GM12878 (cell line): ENCODE measurements around the gene AGBL4. TPM values are rescaled to one million over a fixed set of nuclear protein-coding genes. Genes with fewer than 3 reads are reported as not detected.

Experiments
- ATAC-seq: fragments of 200-7000 bp; cut with Tn5 transposase; 3 replicates; pipeline ENCODE4 v1.9.1; 2020; ENCODE audit warnings: mild to moderate bottlenecking, moderate library complexity
- BruUV-seq: library from RNA; stranded (reverse); fragments of 400-500 nt; replicated peaks from 2 replicates; lab custom pipeline; 2021; lab: Mats Ljungman, UMichigan
- CTCF ChIA-PET: fragments of 300-600 bp; sonication (Branson Sonifier 250); formaldehyde crosslinking; extraction: SDS; loops from one replicate; lab custom pipeline; 2021; ENCODE audit warnings: inconsistent platforms; lab: Yijun Ruan, JAX
- POLR2A ChIA-PET: fragments of 350-600 bp; formaldehyde crosslinking; extraction: SDS; loops from one replicate; lab custom pipeline; 2021; ENCODE audit warnings: inconsistent platforms; lab: Charles Lee
- RAD21 ChIA-PET: fragments of 300-600 bp; sonication (Branson Sonifier 250); formaldehyde crosslinking; loops from one replicate; lab custom pipeline; 2023; ENCODE audit warnings: antibody characterized with exemption; ENCODE audit not compliant: unreplicated experiment; lab: Charles Lee
- SMC1A ChIA-PET: fragments of 300-600 bp; sonication (Branson Sonifier 250); formaldehyde crosslinking; loops from one replicate; lab custom pipeline; 2023; ENCODE audit not compliant: unreplicated experiment, uncharacterized antibody; lab: Charles Lee
- DNase-seq: peaks from one replicate; pipeline ENCODE4 v3.0.0-alpha.2; 2011; ENCODE audit warnings: low read depth, low spot score
- FAIRE-seq: peaks from 3 replicates; lab custom pipeline; 2011; peaks lifted over from hg19 to GRCh38; lab: Jason Lieb, UNC
- H2AFZ ChIP-seq: 2 replicates; pipeline ENCODE4 v1.6.0; 2011; ENCODE audit warnings: low read depth, low read length, control low read depth; ENCODE audit not compliant: control insufficient read depth
- H3K27ac ChIP-seq: 2 replicates; pipeline ENCODE4 v1.5.1; 2011; ENCODE audit warnings: control low read depth; ENCODE audit not compliant: control insufficient read depth, insufficient read depth
- H3K27me3 ChIP-seq, 2 experiments: replicated peaks in 1 of 2; 2 replicates each; pipeline versions ENCODE4 v1.6.0 to v1.6.1; 2011; ENCODE audit warnings: low read length in 1 of 2; ENCODE audit not compliant: control insufficient read depth in 2 of 2, insufficient read depth in 2 of 2
- H3K36me3 ChIP-seq, 2 experiments: 2 replicates each; pipeline ENCODE4 v1.5.1; 2011; ENCODE audit warnings: low read length in 1 of 2; ENCODE audit not compliant: control insufficient read depth in 2 of 2, insufficient read depth in 2 of 2
- H3K4me1 ChIP-seq: 2 replicates; pipeline ENCODE4 v1.6.1; 2011; ENCODE audit warnings: mild to moderate bottlenecking, low read length, moderate library complexity, mixed read lengths; ENCODE audit not compliant: control insufficient read depth, insufficient read depth
- H3K4me2 ChIP-seq: 2 replicates; pipeline ENCODE4 v1.6.0; 2011; ENCODE audit warnings: control low read depth; ENCODE audit not compliant: control insufficient read depth, insufficient read depth
- H3K4me3 ChIP-seq: fragments of 200-600 bp; sonication (generic); 2 replicates; pipeline ENCODE4 v1.5.1; 2016
- H3K79me2 ChIP-seq: 2 replicates; pipeline ENCODE4 v1.6.0; 2011; ENCODE audit warnings: low read length; ENCODE audit not compliant: control insufficient read depth, insufficient read depth
- H3K9ac ChIP-seq: 2 replicates; pipeline ENCODE4 v1.8.0; 2011; ENCODE audit warnings: low read length, control low read depth, mixed read lengths; ENCODE audit not compliant: control insufficient read depth, insufficient read depth
- H3K9me3 ChIP-seq: replicated peaks from 3 replicates; pipeline ENCODE4 v1.5.1; 2011; ENCODE audit warnings: mild to moderate bottlenecking, low read length; ENCODE audit not compliant: control insufficient read depth, insufficient read depth
- H4K20me1 ChIP-seq: 2 replicates; pipeline ENCODE4 v1.6.0; 2011; ENCODE audit not compliant: control insufficient read depth, insufficient read depth
- ATF2 ChIP-seq: IDR thresholded peaks from 2 replicates; pipeline ENCODE4 v1.6.1; 2012; ENCODE audit warnings: low read length, inconsistent platforms
- BACH1 ChIP-seq: fragments of 450-650 bp; IDR thresholded peaks from 2 replicates; pipeline ENCODE4 v1.6.1; 2017; ENCODE audit warnings: mild to moderate bottlenecking, borderline replicate concordance
- BCL11A ChIP-seq: IDR thresholded peaks from 2 replicates; pipeline ENCODE4 v1.6.1; 2011; ENCODE audit warnings: low read depth, low read length
- BRCA1 ChIP-seq: IDR thresholded peaks from 2 replicates; pipeline ENCODE4 v1.6.1; 2011; ENCODE audit warnings: low read depth, low read length, improper control_type of control experiment
- GATAD2B ChIP-seq: fragments of 450-650 bp; conservative IDR thresholded peaks from 2 replicates; pipeline ENCODE4 v1.6.1; 2017; ENCODE audit warnings: low read depth, mild to moderate bottlenecking, moderate library complexity
- IRF5 ChIP-seq: fragments of 450-650 bp; IDR thresholded peaks from 2 replicates; pipeline ENCODE4 v1.6.1; 2017; ENCODE audit warnings: borderline replicate concordance
- MEF2A ChIP-seq: IDR thresholded peaks from 2 replicates; pipeline ENCODE4 v1.6.1; 2011; ENCODE audit warnings: low read depth, mild to moderate bottlenecking, low read length, moderate library complexity; ENCODE audit not compliant: insufficient read depth
- MTA2 ChIP-seq: fragments of 450-650 bp; IDR thresholded peaks from 2 replicates; pipeline ENCODE4 v1.6.1; 2016; ENCODE audit warnings: low read depth, mild to moderate bottlenecking, moderate library complexity
- NR2C2 ChIP-seq: IDR thresholded peaks from 2 replicates; pipeline ENCODE4 v1.6.1; 2011; ENCODE audit warnings: borderline replicate concordance, low read depth; ENCODE audit not compliant: control insufficient read depth, insufficient read length
- RB1 ChIP-seq: fragments of 450-650 bp; formaldehyde crosslinking; IDR thresholded peaks from 2 replicates; pipeline ENCODE4 v1.6.1; 2017; ENCODE audit warnings: mild to moderate bottlenecking, borderline replicate concordance
- RBBP5 ChIP-seq: fragments of 200-600 bp; sonication (generic); conservative IDR thresholded peaks from 2 replicates; pipeline ENCODE4 v1.6.1; 2016
- RCOR1 ChIP-seq: conservative IDR thresholded peaks from 2 replicates; pipeline ENCODE4 v1.6.1; 2012; ENCODE audit warnings: low read depth, low read length, improper control_type of control experiment
- RELB ChIP-seq: fragments of 450-650 bp; IDR thresholded peaks from 2 replicates; pipeline ENCODE4 v1.6.1; 2017; ENCODE audit warnings: low read depth, mild to moderate bottlenecking, moderate library complexity
- RFX5 ChIP-seq: IDR thresholded peaks from 2 replicates; pipeline ENCODE4 v1.6.1; 2011; ENCODE audit warnings: low read depth, low read length, improper control_type of control experiment
- SREBF2 ChIP-seq: IDR thresholded peaks from 2 replicates; pipeline ENCODE4 v1.6.1; 2012; ENCODE audit warnings: mild to moderate bottlenecking, low read length
- SUPT20H ChIP-seq: IDR thresholded peaks from 2 replicates; pipeline ENCODE4 v1.6.1; 2011; ENCODE audit warnings: low read depth, mild to moderate bottlenecking, low read length, moderate library complexity, borderline replicate concordance; ENCODE audit not compliant: control insufficient read depth
- TARDBP ChIP-seq: IDR thresholded peaks from 2 replicates; pipeline ENCODE4 v1.6.1; 2016; ENCODE audit warnings: borderline replicate concordance
- WGBS: methylation state at CpG from one replicate; pipeline ENCODE4 v1.1.6; 2016; ENCODE audit warnings: low lambda C conversion rate; ENCODE audit not compliant: insufficient replicate concordance, insufficient coverage; ENCODE audit errors: missing lambda C conversion rate; 5-methylcytosine and 5-hydroxymethylcytosine counted together
- in situ Hi-C: fragments of 300-500 bp; cut with MboI; formaldehyde crosslinking; loops from 9 replicates; pipeline ENCODE4 v1.14.3; 2018; ENCODE audit warnings: mixed read lengths
- intact Hi-C: fragments of 100-400 bp; cut with micrococcal nuclease; formaldehyde crosslinking; loops from one replicate; pipeline ENCODE4 v1.14.2; 2022; ENCODE audit not compliant: unreplicated experiment
- polyA plus RNA-seq, 11 experiments: library from polyadenylated mRNA; depleted of rRNA in 4 of 11; unstranded in 6 of 11; stranded (reverse) in 5 of 11; fragments of >200 nt; fragmentation: Nextera tagmentation in 4 of 11; fragmentation: Illumina TruSeq in 1 of 11; extraction: Ambion mirVana in 4 of 11; extraction: Trizol in 1 of 11; gene quantifications; 1 replicate in 1 of 11; 2 replicates in 10 of 11; pipeline versions ENCODE4 v1.2.1 to v1.2.3, GENCODE V29; 2011 to 2016; ENCODE audit warnings: inconsistent platforms in 2 of 11, missing spikeins in 2 of 11, low read depth in 1 of 11
- total RNA-seq, 4 experiments: library from RNA; depleted of rRNA in 3 of 4; stranded (reverse); fragments of >200 nt in 3 of 4; fragmentation: Illumina TruSeq in 1 of 4; extraction: Trizol in 1 of 4; gene quantifications; 2 replicates each; pipeline versions ENCODE4 v1.2.1 to v1.2.3, GENCODE V29; 2013 to 2021

Gene AGBL4
- total and polyA plus RNA-seq, 10 of the 15 experiments (the other 5 are each of a cell fraction or from before 2014, with no cell fraction given): 0.31 TPM; not detected in 9

GRCh38 chr1:49060766-49061165 is 963.0 kb downstream of the AGBL4 start:
- ChIA-PET POLR2A (no interaction called here), RAD21 (no interaction called here), SMC1A (no interaction called here), CTCF (no interaction called here)
- H3K4me2 ChIP-seq: no peak overlapping the region
- no peak for DNase-seq
- no peaks in the 10 kb centered on the region for H3K4me1 ChIP-seq
- BruUV-seq: no TSS peak
- ATAC-seq: no peak
- no peaks in the 10 kb centered on the region for H3K79me2 ChIP-seq
- H3K36me3 ChIP-seq: no peaks in the 10 kb centered on the region
- no peak overlapping the region for H2AFZ ChIP-seq
- no peaks in the 10 kb centered on the region for H3K27me3 ChIP-seq
- FAIRE-seq: no peak
- intact Hi-C loops: no loop called here
- H3K9ac ChIP-seq: no peak overlapping the region
- TF ChIP-seq MEF2A: no peak
- no peak for TF ChIP-seq BACH1
- TF ChIP-seq RCOR1: no peak
- no peak for TF ChIP-seq ATF2
- no peak for TF ChIP-seq NR2C2
- TF ChIP-seq SREBF2: no peak
- no peak for TF ChIP-seq SUPT20H
- TF ChIP-seq IRF5: no peak
- TF ChIP-seq RB1: no peak
- TF ChIP-seq BCL11A: no peak
- no peak for TF ChIP-seq TARDBP
- no peak for TF ChIP-seq RFX5
- TF ChIP-seq BRCA1: no peak
- no peak for TF ChIP-seq GATAD2B
- no peak for TF ChIP-seq RELB
- no peak for TF ChIP-seq MTA2
- TF ChIP-seq RBBP5: no peak
- TF ChIP-seq, all 136 proteins: peak for 0
- Histone ChIP-seq H3K27ac (no peak overlapping the region), H3K4me3 (no peak overlapping the region), H4K20me1 (no peaks in the 10 kb centered on the region), H3K9me3 (no peaks in the 10 kb centered on the region)
- in situ Hi-C loops: no loop called here
- WGBS: 0% methylated on average over 1 of the region's 1 CpG
